Measurements from ENCODE around the gene HAUS2.
A peak's percentile ranks its signal among the peaks of the same experiment; 100 is the strongest.

The HAUS2 gene

GRCh38 chr15:42611532-42611931 is 62.9 kb downstream of the HAUS2 start:
- peak; percentile 51 for DNase-seq

GRCh38 chr15:42612367-42612912 is 63.8 kb downstream of the HAUS2 start:
- DNase-seq: no peak

GRCh38 chr15:42616107-42616506 is 67.5 kb downstream of the HAUS2 start:
- DNase-seq: no peak

Data from hematopoietic multipotent progenitor cell treated with erythropoietin and hydrocortisone succinate and interleukin-3 and kit ligand, for 4 days (in vitro differentiated cells).